OCI-LY7 (cell line): ENCODE data around the gene TCF20. TPM values are rescaled to one million over a fixed set of nuclear protein-coding genes. Genes with fewer than 3 reads are reported as not detected.

Source experiments
- BruUV-seq: library from RNA; stranded (reverse); fragments of 400-500 nt; replicated peaks from 2 replicates; lab custom pipeline; 2021; lab: Mats Ljungman, UMichigan
- CTCF ChIA-PET: fragments of 300-600 bp; sonication (Branson Sonifier 250); formaldehyde crosslinking; loops from one replicate; lab custom pipeline; 2022; ENCODE audit warnings: antibody characterized with exemption; ENCODE audit not compliant: unreplicated experiment; lab: Charles Lee
- POLR2A ChIA-PET: fragments of 300-600 bp; sonication (Branson Sonifier 250); formaldehyde crosslinking; loops from one replicate; lab custom pipeline; 2022; ENCODE audit warnings: antibody characterized with exemption; lab: Charles Lee
- DNase-seq: peaks from one replicate; pipeline ENCODE4 v3.0.0-alpha.2; 2015; ENCODE audit warnings: low spot score
- H2AFZ ChIP-seq: fragments of 200-600 bp; sonication (generic), shearing (Covaris generic); 2 replicates; pipeline ENCODE4 v1.6.1; 2014; ENCODE audit warnings: mild to moderate bottlenecking, antibody characterized with exemption, low read length, moderate library complexity
- H3K27ac ChIP-seq: fragments of 200-600 bp; sonication (generic); 2 replicates; pipeline ENCODE4 v1.5.1; 2014; ENCODE audit warnings: mixed run types, low read depth, mild to moderate bottlenecking, moderate library complexity, low read length, inconsistent platforms; ENCODE audit not compliant: poor library complexity, severe bottlenecking
- H3K36me3 ChIP-seq: fragments of 200-600 bp; sonication (generic); 2 replicates; pipeline ENCODE4 v1.6.1; 2014; ENCODE audit warnings: mild to moderate bottlenecking, antibody characterized with exemption, low read length, moderate library complexity, mixed read lengths; ENCODE audit not compliant: insufficient read depth
- H3K4me1 ChIP-seq: fragments of 200-600 bp; sonication (generic); 2 replicates; pipeline ENCODE4 v1.5.1; 2014; ENCODE audit warnings: mild to moderate bottlenecking, low read length; ENCODE audit not compliant: insufficient read depth, poor library complexity, severe bottlenecking
- H3K4me2 ChIP-seq: fragments of 200-600 bp; sonication (generic); 2 replicates; pipeline ENCODE4 v1.6.1; 2014; ENCODE audit warnings: mild to moderate bottlenecking, low read length
- H3K4me3 ChIP-seq: fragments of 200-600 bp; sonication (generic); 2 replicates; pipeline ENCODE4 v1.5.1; 2014; ENCODE audit warnings: mild to moderate bottlenecking, low read depth, low read length; ENCODE audit not compliant: poor library complexity, severe bottlenecking
- H3K79me2 ChIP-seq: fragments of 200-600 bp; sonication (generic); 2 replicates; pipeline ENCODE4 v1.6.1; 2016; ENCODE audit warnings: low read depth, mild to moderate bottlenecking, low read length, moderate library complexity, mixed read lengths; ENCODE audit not compliant: insufficient read depth
- H3K9me2 ChIP-seq: fragments of 200-600 bp; sonication (generic); 2 replicates; pipeline ENCODE4 v1.6.1; 2016; ENCODE audit warnings: mild to moderate bottlenecking, low read length, mixed read lengths; ENCODE audit not compliant: insufficient read depth
- H3K9me3 ChIP-seq: fragments of 200-600 bp; sonication (generic); 2 replicates; pipeline ENCODE4 v1.6.1; 2014; ENCODE audit warnings: mild to moderate bottlenecking, mixed run types, low read length, mixed read lengths
- H4K20me1 ChIP-seq: fragments of 200-600 bp; sonication (generic); 2 replicates; pipeline ENCODE4 v1.6.1; 2014; ENCODE audit warnings: mild to moderate bottlenecking, antibody characterized with exemption, low read length, moderate library complexity, mixed read lengths; ENCODE audit not compliant: insufficient read depth
- CTCF ChIP-seq: fragments of 200-600 bp; sonication (generic); conservative IDR thresholded peaks from 2 replicates; pipeline ENCODE4 v1.5.1; 2014; ENCODE audit warnings: mild to moderate bottlenecking, antibody characterized with exemption, low read length, moderate library complexity, mixed read lengths
- EZH2phosphoT487 ChIP-seq: fragments of 200-600 bp; sonication (generic); IDR thresholded peaks from 2 replicates; pipeline ENCODE4 v1.6.1; 2018; ENCODE audit warnings: low read depth, borderline replicate concordance, mild to moderate bottlenecking, mixed run types, antibody characterized with exemption, low read length, moderate library complexity, mixed read lengths
- intact Hi-C: fragments of 100-400 bp; cut with micrococcal nuclease; formaldehyde crosslinking; loops from one replicate; pipeline ENCODE4 v1.10.0; 2022; ENCODE audit not compliant: unreplicated experiment
- total RNA-seq, 2 experiments: library from RNA; depleted of rRNA in 1 of 2; stranded (reverse); fragments of >200 nt in 1 of 2; shearing (Covaris generic) in 1 of 2; gene quantifications; 2 replicates each; pipeline ENCODE4 v1.2.3, GENCODE V29; 2014 to 2022

TCF20 gene
- total RNA-seq, 2 experiments from 2014 or later: 56.0 to 71.1 TPM

- no peak overlapping the region for H2AFZ ChIP-seq
- H3K4me2 ChIP-seq: no peak overlapping the region
- no peaks in the 10 kb centered on the region for H3K9me3 ChIP-seq
- no peaks in the 10 kb centered on the region for H3K9me2 ChIP-seq
- TF ChIP-seq CTCF (no peak), EZH2phosphoT487 (no peak)
- peaks cover 16% of the 10 kb centered on the region for H3K4me1 ChIP-seq
- POLR2A ChIA-PET: no interaction called here
- no peak overlapping the region for H3K27ac ChIP-seq
- no peaks in the 10 kb centered on the region for H3K79me2 ChIP-seq
- intact Hi-C loops: no loop called here
- CTCF ChIA-PET: interaction anchor here (0.6 kb wide), 1 partner anchor 114 kb away, joined by 3 read pairs; no protein-coding TSS in a partner anchor
- H4K20me1 ChIP-seq: no peaks in the 10 kb centered on the region
- BruUV-seq: no TSS peak
- no peak for DNase-seq
- H3K4me3 ChIP-seq: no peak overlapping the region
- H3K36me3 ChIP-seq: no peaks in the 10 kb centered on the region
These were observed 44.9 kb upstream of the TCF20 start for GRCh38 chr22:42315392-42315756.

GRCh38 chr22:42314709-42315391 lies 44.4 kb upstream of the TCF20 start:
- Histone ChIP-seq H3K4me2 (no peak overlapping the region), H3K79me2 (no peaks in the 10 kb centered on the region), H3K9me3 (no peaks in the 10 kb centered on the region), H2AFZ (no peak overlapping the region), H3K9me2 (no peaks in the 10 kb centered on the region), H3K4me3 (no peak overlapping the region), H3K4me1 (peaks cover 16% of the 10 kb centered on the region), H4K20me1 (no peaks in the 10 kb centered on the region), H3K27ac (no peak overlapping the region), H3K36me3 (no peaks in the 10 kb centered on the region)
- intact Hi-C loops: loop anchor here (1.0 kb wide), 1 partner anchor 146 kb away; no protein-coding TSS in a partner anchor
- no peak for TF ChIP-seq CTCF
- no peak for TF ChIP-seq EZH2phosphoT487
- CTCF ChIA-PET: interaction anchor here (0.6 kb wide), 1 partner anchor 114 kb away, joined by 3 read pairs; no protein-coding TSS in a partner anchor
- POLR2A ChIA-PET: no interaction called here
- no TSS peak for BruUV-seq
- no peak for DNase-seq
